22Rv1 (cell line): ENCODE data around the gene VMAC.

Experiments
- ZFX ChIP-seq: fragments of 450-650 bp; IDR thresholded peaks from 2 replicates; pipeline ENCODE4 v1.6.1; 2017; ENCODE audit warnings: antibody characterized with exemption, borderline replicate concordance
- TF ChIP-seq, protein P1 (sequence below): fragments of 450-650 bp; IDR thresholded peaks from 2 replicates; pipeline ENCODE4 v1.5.1; 2017; ENCODE audit warnings: mild to moderate bottlenecking

DNA sequence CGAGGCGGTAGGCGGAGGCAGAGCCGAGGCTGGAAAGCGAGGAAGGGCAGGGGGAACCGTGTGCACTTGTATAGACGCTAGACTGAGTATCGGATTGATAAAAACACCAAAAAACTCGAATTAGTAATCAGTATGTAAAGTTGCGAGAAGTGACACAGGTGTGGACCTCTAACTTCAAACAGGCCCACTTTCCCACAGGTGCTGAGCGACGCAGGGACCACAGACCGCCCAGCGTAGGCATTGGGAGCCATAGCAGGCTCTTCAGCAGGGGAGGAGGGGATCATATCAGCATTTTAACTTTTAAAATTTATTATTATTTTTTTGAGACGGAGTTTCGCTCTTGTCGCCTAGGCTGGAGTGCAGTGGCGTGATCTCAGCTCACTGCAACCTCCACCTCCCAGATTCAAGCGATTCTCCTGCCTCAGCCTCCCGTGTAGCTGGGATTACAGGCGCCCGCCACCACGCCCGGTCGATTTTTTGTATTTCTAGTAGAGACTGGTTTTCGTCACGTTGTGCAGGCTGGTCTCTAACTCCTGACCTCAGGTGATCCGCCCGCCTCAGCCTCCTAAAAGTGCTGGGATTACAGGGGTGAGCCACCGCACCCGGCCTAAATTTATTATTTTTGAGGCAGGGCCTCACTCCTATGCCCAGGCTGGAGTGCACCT, 574 bp downstream of the VMAC start:
- TF ChIP-seq, protein P1, sequence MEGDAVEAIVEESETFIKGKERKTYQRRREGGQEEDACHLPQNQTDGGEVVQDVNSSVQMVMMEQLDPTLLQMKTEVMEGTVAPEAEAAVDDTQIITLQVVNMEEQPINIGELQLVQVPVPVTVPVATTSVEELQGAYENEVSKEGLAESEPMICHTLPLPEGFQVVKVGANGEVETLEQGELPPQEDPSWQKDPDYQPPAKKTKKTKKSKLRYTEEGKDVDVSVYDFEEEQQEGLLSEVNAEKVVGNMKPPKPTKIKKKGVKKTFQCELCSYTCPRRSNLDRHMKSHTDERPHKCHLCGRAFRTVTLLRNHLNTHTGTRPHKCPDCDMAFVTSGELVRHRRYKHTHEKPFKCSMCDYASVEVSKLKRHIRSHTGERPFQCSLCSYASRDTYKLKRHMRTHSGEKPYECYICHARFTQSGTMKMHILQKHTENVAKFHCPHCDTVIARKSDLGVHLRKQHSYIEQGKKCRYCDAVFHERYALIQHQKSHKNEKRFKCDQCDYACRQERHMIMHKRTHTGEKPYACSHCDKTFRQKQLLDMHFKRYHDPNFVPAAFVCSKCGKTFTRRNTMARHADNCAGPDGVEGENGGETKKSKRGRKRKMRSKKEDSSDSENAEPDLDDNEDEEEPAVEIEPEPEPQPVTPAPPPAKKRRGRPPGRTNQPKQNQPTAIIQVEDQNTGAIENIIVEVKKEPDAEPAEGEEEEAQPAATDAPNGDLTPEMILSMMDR = no peak
- TF ChIP-seq ZFX = no peak
